ENCODE measurements around the gene JMJD8. TPM values are rescaled to one million over a fixed set of nuclear protein-coding genes. Genes with fewer than 3 reads are reported as not detected.

The JMJD8 gene
- total and polyA plus RNA-seq, 2 experiments from 2014 or later, result 87.9 to 96.3 TPM

DNA sequence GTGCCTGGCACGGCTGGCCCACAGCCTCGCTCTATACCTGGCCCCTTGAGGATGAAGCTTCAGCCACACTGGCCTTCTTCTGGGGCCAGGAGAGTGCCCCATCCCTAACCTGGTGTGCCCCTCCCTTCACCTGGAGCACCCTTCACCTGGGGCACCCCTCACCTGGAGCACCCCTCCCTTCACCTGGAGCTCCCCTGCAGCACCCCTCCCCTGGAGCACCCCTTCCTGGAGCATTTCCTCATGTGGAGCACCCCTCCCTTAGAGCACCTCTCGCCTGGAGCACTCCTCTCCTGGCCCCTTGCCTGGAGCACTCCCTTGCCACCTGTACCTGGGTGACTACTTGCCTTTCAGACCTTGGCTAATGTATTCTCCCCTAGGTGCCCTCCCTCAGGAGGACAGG is 23.9 kb upstream of the JMJD8 start:
- Histone ChIP-seq H3K4me3 (no peak overlapping the region), H3K4me1 (ENCODE audit: insufficient read depth) (peaks cover 11% of the 10 kb centered on the region; the same call in 1 of the 2 replicates), H3K9ac (no peak overlapping the region), H3K4me2 (ENCODE audit: unreplicated experiment) (no peak overlapping the region), H3K9me2 (ENCODE audit: insufficient read depth) (no peaks in the 10 kb centered on the region), H3K9me3 (ENCODE audit: low read depth) (no peaks in the 10 kb centered on the region), H3K79me2 (ENCODE audit: insufficient read depth) (no peaks in the 10 kb centered on the region), H2AFZ (no peak overlapping the region), H3F3A (ENCODE audit: insufficient read depth) (peaks cover 8% of the 10 kb centered on the region), H3K27ac (no peak overlapping the region), H4K20me1 (ENCODE audit: insufficient read depth) (no peaks in the 10 kb centered on the region), H3K27me3 (replicated peaks; ENCODE audit: insufficient read depth) (peaks cover 29% of the 10 kb centered on the region), H3K36me3 (ENCODE audit: low read depth) (no peaks in the 10 kb centered on the region)
- TF ChIP-seq EZH2phosphoT487 (IDR thresholded peaks at IDR 0.05; ENCODE audit: insufficient read depth, low read depth), result no peak
- no peak for TF ChIP-seq EZH2 (IDR thresholded peaks at IDR 0.05; ENCODE audit: insufficient read depth, poor library complexity, severe bottlenecking)
- DNase-seq, result no peak
- 54 to 64% methylated on average over 3 of the region's 3 CpGs for WGBS, 2 experiments (ENCODE audit: low coverage in 1 of 2, low lambda C conversion rate in 2 of 2, missing lambda C conversion rate in 2 of 2)
- in situ Hi-C loops (cut with MboI), result no loop called here

DNA sequence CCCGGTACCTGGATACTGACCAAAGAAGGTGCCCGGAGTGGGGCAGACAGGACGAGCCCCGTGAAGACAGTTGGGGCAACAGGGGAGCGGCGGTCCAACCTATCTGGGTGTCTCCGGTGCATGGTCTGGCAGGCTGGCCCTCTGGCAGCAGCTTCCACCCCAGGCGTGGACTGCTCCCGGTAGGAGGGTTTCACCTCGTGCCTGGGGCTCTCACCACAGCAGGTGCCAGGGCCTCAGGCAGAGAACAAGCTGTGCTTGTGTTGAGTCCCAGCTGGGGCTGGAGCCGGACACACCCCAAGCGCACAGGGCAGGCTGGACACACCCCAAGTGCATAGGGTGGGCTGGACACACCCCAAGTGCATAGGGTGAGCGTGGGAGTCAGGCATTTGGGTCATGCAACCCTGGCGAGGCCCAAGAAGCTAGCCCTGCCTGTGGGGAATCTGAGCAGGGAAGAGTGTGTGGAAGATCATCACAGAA is 23.0 kb upstream of the JMJD8 start:
- 32 to 36% methylated on average over 13 of the region's 14 CpGs for WGBS, 2 experiments (ENCODE audit: low coverage in 1 of 2, low lambda C conversion rate in 2 of 2, missing lambda C conversion rate in 2 of 2)
- peaks cover 38% of the 10 kb centered on the region for H3K27me3 ChIP-seq (replicated peaks; ENCODE audit: insufficient read depth)
- no peak for DNase-seq

DNA sequence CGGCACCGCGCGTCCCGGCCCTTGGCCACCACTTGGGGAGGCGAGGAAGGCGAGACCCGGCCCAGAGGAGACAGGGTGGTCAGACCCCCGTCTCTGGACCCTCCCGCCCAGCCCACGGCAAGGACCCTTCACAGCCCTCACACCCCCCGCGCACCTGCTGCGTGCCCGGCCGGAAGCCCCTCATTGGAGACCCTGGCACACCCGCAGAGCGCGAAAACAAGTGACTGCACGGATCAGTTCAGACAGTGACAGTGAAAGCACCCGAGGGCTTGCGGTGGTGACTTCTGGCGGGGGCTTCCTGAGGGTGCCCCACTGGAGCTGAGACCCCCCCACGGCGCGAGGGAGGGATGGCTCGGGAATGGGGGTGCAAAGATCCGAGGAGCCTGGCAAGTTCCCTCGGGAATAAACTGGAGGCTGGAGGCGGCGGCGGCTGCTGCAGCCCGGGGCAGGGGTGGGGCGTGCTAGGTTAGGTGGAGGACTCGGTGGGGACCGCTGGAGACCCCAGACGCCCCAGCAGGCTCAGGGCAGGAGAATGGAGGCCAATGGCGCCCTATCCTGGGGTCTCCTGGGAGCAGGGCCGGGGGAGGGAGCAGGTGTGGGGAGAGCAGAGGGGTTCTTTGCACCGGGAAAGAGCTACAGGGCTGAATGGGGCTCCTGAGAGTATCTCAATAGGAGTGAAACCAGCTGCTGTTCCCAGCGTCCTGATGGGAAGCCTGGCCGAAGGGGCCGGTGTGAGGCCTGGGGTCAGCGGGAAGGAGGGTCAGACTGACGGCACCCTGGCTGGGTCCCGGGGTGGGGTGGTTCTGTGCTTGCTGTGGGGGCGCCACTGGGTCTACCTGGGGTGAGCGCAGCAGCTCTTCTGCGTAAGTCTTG is 22.3 kb upstream of the JMJD8 start:
- H3K4me3 ChIP-seq, result no peak overlapping the region
- no peaks in the 10 kb centered on the region for H3K79me2 ChIP-seq (ENCODE audit: insufficient read depth)
- H3K36me3 ChIP-seq (ENCODE audit: low read depth), result no peaks in the 10 kb centered on the region
- H3K27ac ChIP-seq, result no peak overlapping the region
- in situ Hi-C loops (cut with MboI), result no loop called here
- H3F3A ChIP-seq (ENCODE audit: insufficient read depth), result no peaks in the 10 kb centered on the region
- 5 to 6% methylated on average over 29 to 47 of the region's 49 CpGs for WGBS, 2 experiments (ENCODE audit: low coverage in 1 of 2, low lambda C conversion rate in 2 of 2, missing lambda C conversion rate in 2 of 2)
- no peak overlapping the region for H3K9ac ChIP-seq
- H4K20me1 ChIP-seq (ENCODE audit: insufficient read depth), result no peaks in the 10 kb centered on the region
- peaks cover 45% of the 10 kb centered on the region for H3K27me3 ChIP-seq (replicated peaks; ENCODE audit: insufficient read depth)
- DNase-seq, result no peak
- no peak for TF ChIP-seq EZH2phosphoT487 (IDR thresholded peaks at IDR 0.05; ENCODE audit: insufficient read depth, low read depth)
- TF ChIP-seq EZH2 (IDR thresholded peaks at IDR 0.05; ENCODE audit: insufficient read depth, poor library complexity, severe bottlenecking), result peak; percentile 79
- H3K9me3 ChIP-seq (ENCODE audit: low read depth), result no peaks in the 10 kb centered on the region
- peaks cover 5% of the 10 kb centered on the region; the same call in 1 of the 2 replicates for H3K4me1 ChIP-seq (ENCODE audit: insufficient read depth)
- H3K4me2 ChIP-seq (ENCODE audit: unreplicated experiment), result no peak overlapping the region
- no peak overlapping the region for H2AFZ ChIP-seq
- no peaks in the 10 kb centered on the region for H3K9me2 ChIP-seq (ENCODE audit: insufficient read depth)

More for the DNA sequence above, 23.0 kb upstream of the JMJD8 start:
- TF ChIP-seq EZH2 (IDR thresholded peaks at IDR 0.05; ENCODE audit: insufficient read depth, poor library complexity, severe bottlenecking) (no peak), EZH2phosphoT487 (IDR thresholded peaks at IDR 0.05; ENCODE audit: insufficient read depth, low read depth) (no peak)
- Histone ChIP-seq H3K9me3 (ENCODE audit: low read depth) (no peaks in the 10 kb centered on the region), H2AFZ (no peak overlapping the region), H3K36me3 (ENCODE audit: low read depth) (no peaks in the 10 kb centered on the region), H3K79me2 (ENCODE audit: insufficient read depth) (no peaks in the 10 kb centered on the region), H3K4me1 (ENCODE audit: insufficient read depth) (peaks cover 5% of the 10 kb centered on the region; the same call in 1 of the 2 replicates), H3K4me2 (ENCODE audit: unreplicated experiment) (no peak overlapping the region), H3F3A (ENCODE audit: insufficient read depth) (no peaks in the 10 kb centered on the region), H3K9ac (no peak overlapping the region), H3K27ac (no peak overlapping the region), H3K4me3 (no peak overlapping the region), H4K20me1 (ENCODE audit: insufficient read depth) (no peaks in the 10 kb centered on the region), H3K9me2 (ENCODE audit: insufficient read depth) (no peaks in the 10 kb centered on the region)
- in situ Hi-C loops (cut with MboI), result no loop called here

DNA sequence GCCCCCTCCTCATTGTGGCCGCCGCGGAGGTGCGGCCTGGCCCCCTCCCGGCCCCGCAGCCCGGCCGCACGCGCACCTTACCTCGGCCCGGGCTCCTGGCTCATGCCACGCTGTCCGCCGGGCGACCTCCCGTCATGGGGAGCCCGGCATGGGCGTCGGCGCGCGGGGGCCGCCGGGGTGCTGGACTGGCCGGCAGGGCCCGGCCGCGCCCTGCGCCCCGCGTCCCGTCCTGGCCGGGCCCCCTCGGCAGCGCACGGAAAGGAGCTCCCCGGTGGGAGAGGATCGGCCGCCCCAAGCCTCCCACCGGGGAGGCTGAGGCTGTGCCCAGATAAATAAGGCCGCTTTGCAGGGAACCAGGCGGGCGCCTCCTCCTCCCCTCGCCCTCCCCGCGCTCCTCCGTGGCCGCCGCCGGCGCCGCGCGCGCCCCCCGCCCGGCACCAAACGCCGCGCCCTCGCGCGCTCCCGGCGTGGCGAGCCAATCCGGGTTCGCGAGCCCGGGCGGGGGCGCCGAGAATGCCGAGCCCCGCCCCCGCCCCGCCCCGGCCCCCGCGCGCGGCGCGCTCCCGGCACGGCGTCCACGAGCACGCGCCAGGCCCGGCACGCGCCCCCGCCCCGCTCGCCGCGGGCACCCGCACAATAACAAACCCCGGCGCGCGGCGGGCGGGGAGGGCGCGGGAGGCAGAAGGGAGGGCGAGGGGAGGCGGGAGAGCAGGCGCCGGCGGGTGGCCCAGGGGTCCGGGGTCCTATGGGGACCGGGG is 21.5 kb upstream of the JMJD8 start, which contains the start of gene FBXL16:
FBXL16 (minus strand) TSS at position 371 of the 758 bp plus-strand sequence. CDS start 8,396 bp downstream, outside the sequence.
- H3K9me3 ChIP-seq (ENCODE audit: low read depth), result no peaks in the 10 kb centered on the region
- TF ChIP-seq EZH2 (IDR thresholded peaks at IDR 0.05; ENCODE audit: insufficient read depth, poor library complexity, severe bottlenecking), result no peak
- TF ChIP-seq EZH2phosphoT487 (IDR thresholded peaks at IDR 0.05; ENCODE audit: insufficient read depth, low read depth), result no peak
- peaks cover 5% of the 10 kb centered on the region; the same call in 1 of the 2 replicates for H3K4me1 ChIP-seq (ENCODE audit: insufficient read depth)
- no peak within 1 kb of the TSS for H3K27ac ChIP-seq
- DNase-seq, result no peak
- H3K4me2 ChIP-seq (ENCODE audit: unreplicated experiment), result no peak within 1 kb of the TSS
- in situ Hi-C loops (cut with MboI), result no loop called here
- H3F3A ChIP-seq (ENCODE audit: insufficient read depth), result no peaks in the 10 kb centered on the region
- H3K9me2 ChIP-seq (ENCODE audit: insufficient read depth), result no peaks in the 10 kb centered on the region
- H3K9ac ChIP-seq, result no peak within 1 kb of the TSS
- WGBS, 2 experiments (ENCODE audit: low coverage in 1 of 2, low lambda C conversion rate in 2 of 2, missing lambda C conversion rate in 2 of 2), result 3 to 4% methylated on average over 11 to 83 of the region's 115 CpGs
- H3K27me3 ChIP-seq (replicated peaks; ENCODE audit: insufficient read depth), result peaks cover 47% of the 10 kb centered on the region
- no peak within 1 kb of the TSS for H2AFZ ChIP-seq
- no peaks in the 10 kb centered on the region for H3K79me2 ChIP-seq (ENCODE audit: insufficient read depth)
- H3K4me3 ChIP-seq, result no peak within 1 kb of the TSS
- no peaks in the 10 kb centered on the region for H4K20me1 ChIP-seq (ENCODE audit: insufficient read depth)
- no peaks in the 10 kb centered on the region for H3K36me3 ChIP-seq (ENCODE audit: low read depth)

Measured in GM23248 (cell line).